Spleen (tissue), 11 donors: ENCODE results near the gene MAST4. TPM values are rescaled to one million over a fixed set of nuclear protein-coding genes. Genes with fewer than 3 reads are reported as not detected.
"Not testable (repeated sequence)": the region's sequence is repeated elsewhere in the genome, so short reads cannot be mapped to it uniquely, and the experiment has no call there.

Source experiments
- DNase-seq: peaks from one replicate; pipeline ENCODE4 v3.0.0-alpha.2; 2020
- H3K27ac ChIP-seq, 8 donors: fragments of 200-600 bp; sonication (generic) in 7 of 8; 1 replicate in 4 of 8; 2 replicates in 4 of 8; pipeline versions ENCODE4 v1.5.0 to v1.8.0; 2016 to 2021; ENCODE audit warnings: inconsistent platforms in 4 of 8, mild to moderate bottlenecking in 4 of 8, moderate library complexity in 1 of 8
- H3K27me3 ChIP-seq, 7 donors: fragments of 200-600 bp; sonication (generic) in 6 of 7; replicated peaks in 1 of 7; 1 replicate in 4 of 7; 2 replicates in 3 of 7; pipeline versions ENCODE4 v1.5.0 to v1.8.0; 2016 to 2021; ENCODE audit warnings: inconsistent platforms in 3 of 7, mild to moderate bottlenecking in 1 of 7
- H3K36me3 ChIP-seq, 6 donors: fragments of 200-600 bp; sonication (generic) in 5 of 6; 1 replicate in 4 of 6; 2 replicates in 2 of 6; pipeline versions ENCODE4 v1.5.0 to v1.8.0; 2016 to 2021; ENCODE audit warnings: inconsistent platforms in 2 of 6
- H3K4me1 ChIP-seq, 6 donors: fragments of 200-600 bp; sonication (generic) in 5 of 6; 1 replicate in 3 of 6; 2 replicates in 3 of 6; pipeline versions ENCODE4 v1.5.0 to v1.8.0; 2016 to 2021; ENCODE audit warnings: inconsistent platforms in 3 of 6
- H3K4me3 ChIP-seq, 8 donors: fragments of 200-600 bp; sonication (generic) in 7 of 8; 1 replicate in 4 of 8; 2 replicates in 4 of 8; pipeline versions ENCODE4 v1.5.0 to v1.8.0; 2016 to 2021; ENCODE audit warnings: inconsistent platforms in 4 of 8, mild to moderate bottlenecking in 4 of 8, moderate library complexity in 2 of 8
- H3K9me3 ChIP-seq, 8 donors: fragments of 200-600 bp; sonication (generic) in 7 of 8; 1 replicate in 4 of 8; 2 replicates in 4 of 8; pipeline versions ENCODE4 v1.5.0 to v1.8.0; 2016 to 2021; ENCODE audit warnings: inconsistent platforms in 4 of 8
- POLR2A ChIP-seq, 3 donors: fragments of 450-650 bp; IDR thresholded peaks; one replicate each; pipeline ENCODE4 v1.5.1; 2017; ENCODE audit warnings: antibody characterized with exemption in 3 of 3, mild to moderate bottlenecking in 1 of 3
- POLR2AphosphoS5 ChIP-seq, 3 donors: sonication (generic); formaldehyde crosslinking; IDR thresholded peaks; one replicate each; pipeline ENCODE4 v1.5.1; 2017; ENCODE audit warnings: antibody characterized with exemption in 3 of 3
- WGBS, 5 donors: extraction: QIAGEN DNeasy Blood & Tissue Kit in 3 of 5; methylation state at CpG; one replicate each; pipeline versions ENCODE4 v1.1.5 to v1.1.7; 2013 to 2018; 5-methylcytosine and 5-hydroxymethylcytosine counted together
- intact Hi-C: fragments of 100-400 bp; cut with DNase I; formaldehyde crosslinking; loops from one replicate; pipeline ENCODE4 v1.15.0; 2023; ENCODE audit warnings: low total_unique reads
- polyA plus RNA-seq, 3 donors: library from polyadenylated mRNA; stranded (reverse); fragments of 200-250 nt; gene quantifications; one replicate each; pipeline ENCODE4 v1.2.1, GENCODE V29; 2013
- total RNA-seq, 7 donors: library from RNA; depleted of rRNA in 3 of 7; stranded (reverse); fragments of >200 nt in 3 of 7; fragmentation: NEBNext Ultra II Directional in 4 of 7; extraction: Animal tissue kit (Norgen Biotek cat#: 25700) in 4 of 7; gene quantifications; one replicate each; pipeline versions ENCODE4 v1.1.0 to v1.2.1, GENCODE V29; 2016 to 2021
- TF ChIP-seq, protein P1 (sequence below), 11 experiments: fragments of 200-600 bp in 7 of 11; fragments of 450-650 bp in 4 of 11; sonication (generic) in 4 of 11; IDR thresholded peaks in 8 of 11; conservative IDR thresholded peaks in 3 of 11; 1 replicate in 7 of 11; 2 replicates in 4 of 11; pipeline versions ENCODE4 v1.4.0 to v1.8.0; 2016 to 2021; ENCODE audit warnings: antibody characterized with exemption in 11 of 11, inconsistent platforms in 4 of 11, mild to moderate bottlenecking in 1 of 11
- donor health status: healthy with polysubstance abuse.
- donor health status: DM: no; HTN: no; CAD: no; lungs with moderate emphysema.
- donor health status: DM: no; HTN: no; CAD: no.
- donor health status: Bipolar disorder and iron deficiency.
- donor health status: healthy.
- donor health status: DM: no; HTN: no; CAD: no.
- donor health status: DM: yes; HTN: yes; CAD: no.

Gene MAST4
- total and polyA plus RNA-seq, 10 donors: 2.5 to 43.7 (median 25.4) TPM

DNA sequence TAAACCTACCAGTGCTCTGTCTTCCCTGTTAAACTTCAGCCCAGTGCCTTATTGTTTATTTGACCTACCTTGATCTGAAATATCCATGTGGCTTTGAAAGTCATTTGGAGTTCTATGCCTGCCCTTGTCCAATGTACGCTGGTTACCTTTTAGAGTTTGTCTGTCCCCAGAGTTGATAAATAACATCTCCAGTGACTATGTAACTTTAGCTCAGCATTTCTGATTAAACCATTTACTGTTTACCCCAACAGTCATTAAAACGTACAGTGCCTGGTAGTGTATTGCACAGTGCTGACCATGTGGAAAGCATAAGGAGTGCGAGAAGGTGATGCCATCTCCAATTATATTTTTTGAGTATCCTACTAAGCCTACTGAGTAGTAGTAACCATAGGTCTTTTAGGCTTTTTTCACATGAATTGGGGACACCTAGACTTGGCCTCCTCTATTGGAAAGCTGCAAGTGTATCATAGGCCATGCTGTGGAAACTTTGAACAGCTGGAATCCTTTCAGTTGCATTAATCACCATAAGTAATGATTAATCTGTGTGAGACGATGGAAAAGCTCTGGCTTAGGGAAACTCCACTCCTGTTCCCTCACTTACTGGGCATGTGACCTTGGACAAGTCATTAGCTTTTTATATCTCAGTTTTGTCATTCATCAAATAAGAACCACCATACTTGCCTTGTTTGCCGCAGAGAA is 93.5 kb downstream of the MAST4 start:
- intact Hi-C loops: no loop called here
- H3K4me1 ChIP-seq: no peaks in the 10 kb centered on the region
- 84 to 91% (median 88%) methylated on average over 5 of the region's 5 CpGs for WGBS, 5 donors
- TF ChIP-seq, protein P1, sequence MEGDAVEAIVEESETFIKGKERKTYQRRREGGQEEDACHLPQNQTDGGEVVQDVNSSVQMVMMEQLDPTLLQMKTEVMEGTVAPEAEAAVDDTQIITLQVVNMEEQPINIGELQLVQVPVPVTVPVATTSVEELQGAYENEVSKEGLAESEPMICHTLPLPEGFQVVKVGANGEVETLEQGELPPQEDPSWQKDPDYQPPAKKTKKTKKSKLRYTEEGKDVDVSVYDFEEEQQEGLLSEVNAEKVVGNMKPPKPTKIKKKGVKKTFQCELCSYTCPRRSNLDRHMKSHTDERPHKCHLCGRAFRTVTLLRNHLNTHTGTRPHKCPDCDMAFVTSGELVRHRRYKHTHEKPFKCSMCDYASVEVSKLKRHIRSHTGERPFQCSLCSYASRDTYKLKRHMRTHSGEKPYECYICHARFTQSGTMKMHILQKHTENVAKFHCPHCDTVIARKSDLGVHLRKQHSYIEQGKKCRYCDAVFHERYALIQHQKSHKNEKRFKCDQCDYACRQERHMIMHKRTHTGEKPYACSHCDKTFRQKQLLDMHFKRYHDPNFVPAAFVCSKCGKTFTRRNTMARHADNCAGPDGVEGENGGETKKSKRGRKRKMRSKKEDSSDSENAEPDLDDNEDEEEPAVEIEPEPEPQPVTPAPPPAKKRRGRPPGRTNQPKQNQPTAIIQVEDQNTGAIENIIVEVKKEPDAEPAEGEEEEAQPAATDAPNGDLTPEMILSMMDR (IDR thresholded peaks at IDR 0.05 in 8 of 11, conservative IDR thresholded peaks at IDR 0.05 in 3 of 11): no peak
- TF ChIP-seq POLR2AphosphoS5 (IDR thresholded peaks at IDR 0.05) (no peak), POLR2A (IDR thresholded peaks at IDR 0.05) (no peak)
- H3K9me3 ChIP-seq: no peaks in the 10 kb centered on the region
- no peaks in the 10 kb centered on the region for H3K27me3 ChIP-seq
- H3K27ac ChIP-seq: no peak overlapping the region
- no peaks in the 10 kb centered on the region for H3K36me3 ChIP-seq
- no peak for DNase-seq
- no peak overlapping the region for H3K4me3 ChIP-seq

DNA sequence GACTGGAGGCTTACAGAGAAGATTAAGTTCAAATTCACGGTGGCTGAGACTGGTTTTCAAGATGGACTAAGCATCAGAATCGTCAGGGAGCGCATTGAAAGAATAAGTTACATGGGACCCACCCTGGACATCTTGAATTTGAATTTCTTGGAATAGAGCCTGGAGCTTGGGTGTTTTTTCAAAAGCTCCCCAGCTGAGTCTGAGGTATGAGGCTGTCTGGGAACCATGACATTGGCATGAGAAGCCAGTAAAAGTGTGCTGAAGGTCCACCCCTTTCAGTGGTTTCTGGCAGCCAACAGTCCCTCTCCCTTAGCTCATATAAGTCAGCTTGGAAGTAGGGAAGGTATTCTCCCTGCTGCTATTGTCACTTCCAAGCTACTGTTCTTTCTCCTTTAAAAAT is 97.8 kb downstream of the MAST4 start:
- no peak for DNase-seq
- no peak overlapping the region for H3K27ac ChIP-seq
- 87 to 98% (median 92%) methylated on average over 3 of the region's 3 CpGs for WGBS, 5 donors
- peaks cover 0 to 9% (median 0%) of the 10 kb centered on the region in 8 donors for H3K9me3 ChIP-seq
- H3K36me3 ChIP-seq: no peaks in the 10 kb centered on the region
- no peak for TF ChIP-seq POLR2A (IDR thresholded peaks at IDR 0.05)
- no peak for TF ChIP-seq POLR2AphosphoS5 (IDR thresholded peaks at IDR 0.05)
- TF ChIP-seq, protein P1 (IDR thresholded peaks at IDR 0.05 in 8 of 11, conservative IDR thresholded peaks at IDR 0.05 in 3 of 11): no peak
- H3K27me3 ChIP-seq: no peaks in the 10 kb centered on the region
- intact Hi-C loops: no loop called here
- no peaks in the 10 kb centered on the region for H3K4me1 ChIP-seq
- no peak overlapping the region for H3K4me3 ChIP-seq

DNA sequence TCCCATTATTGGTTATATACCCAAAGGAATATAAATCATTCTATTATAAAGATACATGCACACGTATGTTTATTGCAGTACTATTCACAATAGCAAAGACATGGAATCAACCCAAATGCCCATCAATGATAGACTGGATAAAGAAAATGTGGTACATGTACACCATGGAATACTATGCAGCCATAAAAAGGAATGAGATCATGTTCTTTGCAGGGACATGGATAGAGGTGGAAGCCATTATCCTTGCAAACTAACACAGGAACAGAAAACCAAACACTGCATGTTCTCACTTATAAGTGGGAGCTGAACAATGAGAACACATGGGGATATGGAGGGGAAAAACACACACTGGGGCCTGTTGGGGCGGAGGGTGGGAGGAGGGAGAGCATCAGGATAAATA is 99.6 kb downstream of the MAST4 start:
- H3K4me1 ChIP-seq, H3K4me3 ChIP-seq, intact Hi-C loops, H3K27ac ChIP-seq, H3K27me3 ChIP-seq, H3K9me3 ChIP-seq, DNase-seq, H3K36me3 ChIP-seq: not testable (repeated sequence)
- WGBS, 5 donors: 88 to 95% (median 92%) methylated on average over 2 of the region's 2 CpGs

DNA sequence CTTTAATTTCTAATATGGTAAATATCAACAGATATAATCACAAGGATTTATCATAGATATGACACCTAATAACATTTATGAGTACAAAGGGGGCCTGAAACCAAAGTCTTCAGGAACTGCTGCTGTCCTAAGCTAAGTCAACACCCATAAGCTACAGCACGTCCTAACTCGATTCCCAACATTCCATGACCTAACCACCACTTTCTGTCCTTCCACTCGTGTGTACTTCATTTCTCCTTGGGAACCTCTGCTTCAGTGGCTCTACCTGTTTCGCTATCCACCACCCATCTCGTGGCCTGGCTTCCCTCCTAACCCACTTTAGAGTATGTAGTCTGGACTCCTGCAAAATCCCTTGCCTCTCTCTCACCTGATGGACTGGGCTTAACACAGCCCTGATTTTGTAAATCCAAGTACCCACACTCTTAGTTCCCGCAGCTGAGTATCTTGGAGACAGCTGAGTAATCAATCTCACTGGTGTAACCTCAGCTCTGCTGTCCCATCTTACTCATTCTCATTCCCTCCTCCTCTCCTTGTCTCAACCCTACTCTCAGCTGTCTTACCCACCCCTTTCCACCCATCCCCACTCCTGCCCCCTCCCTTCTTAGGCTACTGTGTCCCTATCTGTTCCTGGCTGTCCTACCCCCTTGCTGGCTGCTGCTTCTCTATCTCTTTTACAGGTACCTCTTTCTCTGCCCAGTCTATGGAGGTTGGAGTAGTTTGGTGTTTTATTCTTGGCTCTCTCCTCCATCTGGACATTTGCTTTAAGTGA is 101.8 kb downstream of the MAST4 start:
- WGBS, 5 donors: 81 to 95% (median 88%) methylated on average over 6 of the region's 6 CpGs
- H3K4me1 ChIP-seq: no peaks in the 10 kb centered on the region
- TF ChIP-seq, protein P1 (IDR thresholded peaks at IDR 0.05 in 8 of 11, conservative IDR thresholded peaks at IDR 0.05 in 3 of 11): no peak
- TF ChIP-seq POLR2AphosphoS5 (IDR thresholded peaks at IDR 0.05) (no peak), POLR2A (IDR thresholded peaks at IDR 0.05) (no peak)
- H3K4me3 ChIP-seq: no peak overlapping the region
- H3K9me3 ChIP-seq: peaks cover 0 to 9% (median 0%) of the 10 kb centered on the region in 8 donors
- no peaks in the 10 kb centered on the region for H3K27me3 ChIP-seq
- H3K36me3 ChIP-seq: no peaks in the 10 kb centered on the region
- no peak overlapping the region for H3K27ac ChIP-seq
- DNase-seq: no peak
- intact Hi-C loops: no loop called here
